ENCODE measurements around the gene STAG1.
"Not testable (repeated sequence)": the region's sequence is repeated elsewhere in the genome, so short reads cannot be mapped to it uniquely, and the experiment has no call there.

GRCh38 chr3:136606216-136606615, 146.0 kb downstream of the STAG1 start:
- TF ChIP-seq, protein P1, sequence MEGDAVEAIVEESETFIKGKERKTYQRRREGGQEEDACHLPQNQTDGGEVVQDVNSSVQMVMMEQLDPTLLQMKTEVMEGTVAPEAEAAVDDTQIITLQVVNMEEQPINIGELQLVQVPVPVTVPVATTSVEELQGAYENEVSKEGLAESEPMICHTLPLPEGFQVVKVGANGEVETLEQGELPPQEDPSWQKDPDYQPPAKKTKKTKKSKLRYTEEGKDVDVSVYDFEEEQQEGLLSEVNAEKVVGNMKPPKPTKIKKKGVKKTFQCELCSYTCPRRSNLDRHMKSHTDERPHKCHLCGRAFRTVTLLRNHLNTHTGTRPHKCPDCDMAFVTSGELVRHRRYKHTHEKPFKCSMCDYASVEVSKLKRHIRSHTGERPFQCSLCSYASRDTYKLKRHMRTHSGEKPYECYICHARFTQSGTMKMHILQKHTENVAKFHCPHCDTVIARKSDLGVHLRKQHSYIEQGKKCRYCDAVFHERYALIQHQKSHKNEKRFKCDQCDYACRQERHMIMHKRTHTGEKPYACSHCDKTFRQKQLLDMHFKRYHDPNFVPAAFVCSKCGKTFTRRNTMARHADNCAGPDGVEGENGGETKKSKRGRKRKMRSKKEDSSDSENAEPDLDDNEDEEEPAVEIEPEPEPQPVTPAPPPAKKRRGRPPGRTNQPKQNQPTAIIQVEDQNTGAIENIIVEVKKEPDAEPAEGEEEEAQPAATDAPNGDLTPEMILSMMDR (IDR thresholded peaks at IDR 0.05; ENCODE audit: insufficient read depth, low read length): not testable (repeated sequence)
- TF ChIP-seq GABPA, POLR2AphosphoS5 (IDR thresholded peaks at IDR 0.05; ENCODE audit: low read depth): not testable (repeated sequence)
- TF ChIP-seq, protein P2, sequence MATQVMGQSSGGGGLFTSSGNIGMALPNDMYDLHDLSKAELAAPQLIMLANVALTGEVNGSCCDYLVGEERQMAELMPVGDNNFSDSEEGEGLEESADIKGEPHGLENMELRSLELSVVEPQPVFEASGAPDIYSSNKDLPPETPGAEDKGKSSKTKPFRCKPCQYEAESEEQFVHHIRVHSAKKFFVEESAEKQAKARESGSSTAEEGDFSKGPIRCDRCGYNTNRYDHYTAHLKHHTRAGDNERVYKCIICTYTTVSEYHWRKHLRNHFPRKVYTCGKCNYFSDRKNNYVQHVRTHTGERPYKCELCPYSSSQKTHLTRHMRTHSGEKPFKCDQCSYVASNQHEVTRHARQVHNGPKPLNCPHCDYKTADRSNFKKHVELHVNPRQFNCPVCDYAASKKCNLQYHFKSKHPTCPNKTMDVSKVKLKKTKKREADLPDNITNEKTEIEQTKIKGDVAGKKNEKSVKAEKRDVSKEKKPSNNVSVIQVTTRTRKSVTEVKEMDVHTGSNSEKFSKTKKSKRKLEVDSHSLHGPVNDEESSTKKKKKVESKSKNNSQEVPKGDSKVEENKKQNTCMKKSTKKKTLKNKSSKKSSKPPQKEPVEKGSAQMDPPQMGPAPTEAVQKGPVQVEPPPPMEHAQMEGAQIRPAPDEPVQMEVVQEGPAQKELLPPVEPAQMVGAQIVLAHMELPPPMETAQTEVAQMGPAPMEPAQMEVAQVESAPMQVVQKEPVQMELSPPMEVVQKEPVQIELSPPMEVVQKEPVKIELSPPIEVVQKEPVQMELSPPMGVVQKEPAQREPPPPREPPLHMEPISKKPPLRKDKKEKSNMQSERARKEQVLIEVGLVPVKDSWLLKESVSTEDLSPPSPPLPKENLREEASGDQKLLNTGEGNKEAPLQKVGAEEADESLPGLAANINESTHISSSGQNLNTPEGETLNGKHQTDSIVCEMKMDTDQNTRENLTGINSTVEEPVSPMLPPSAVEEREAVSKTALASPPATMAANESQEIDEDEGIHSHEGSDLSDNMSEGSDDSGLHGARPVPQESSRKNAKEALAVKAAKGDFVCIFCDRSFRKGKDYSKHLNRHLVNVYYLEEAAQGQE (IDR thresholded peaks at IDR 0.05; ENCODE audit: insufficient replicate concordance, low read depth): not testable (repeated sequence)
